ENCODE results near the gene VPS51. TPM values are rescaled to one million over a fixed set of nuclear protein-coding genes. Genes with fewer than 3 reads are reported as not detected.

VPS51 gene
- total RNA-seq, 4 donors from 2014 or later = 193 to 544 (median 439) TPM

DNA sequence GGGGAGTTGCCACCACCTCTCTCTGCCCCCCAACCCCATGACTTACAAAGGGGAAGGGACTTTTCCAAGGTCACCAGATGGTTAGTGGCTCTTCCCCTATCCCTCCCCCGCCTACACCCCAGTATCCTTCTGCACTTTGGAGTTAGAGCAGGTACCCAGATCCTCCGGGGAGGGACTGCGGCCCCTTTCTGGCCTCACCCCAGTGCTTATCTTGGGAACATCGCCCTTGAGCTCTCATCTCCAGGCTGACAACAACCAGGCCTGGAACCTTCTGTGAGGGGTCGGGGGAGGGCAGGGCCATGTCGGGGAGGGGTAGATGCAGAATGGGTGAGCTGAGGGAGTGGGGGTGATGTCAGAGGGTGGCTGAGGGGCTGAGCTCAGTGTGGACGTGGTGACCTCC lies 30.2 kb upstream of the VPS51 start:
- 78 to 83% methylated on average over 7 of the region's 7 CpGs for WGBS, 2 donors
- DNase-seq (ENCODE audit: low spot score in 2 of 2) = no peak
- Histone ChIP-seq H3K4me3 (no peak overlapping the region), H3K27ac (no peak overlapping the region), H3K9me3 (peaks cover 0 to 3% (median 0%) of the 10 kb centered on the region in 4 donors), H3K36me3 (no peaks in the 10 kb centered on the region), H3K4me1 (no peaks in the 10 kb centered on the region), H3K27me3 (no peaks in the 10 kb centered on the region)
- TF ChIP-seq, protein P1, sequence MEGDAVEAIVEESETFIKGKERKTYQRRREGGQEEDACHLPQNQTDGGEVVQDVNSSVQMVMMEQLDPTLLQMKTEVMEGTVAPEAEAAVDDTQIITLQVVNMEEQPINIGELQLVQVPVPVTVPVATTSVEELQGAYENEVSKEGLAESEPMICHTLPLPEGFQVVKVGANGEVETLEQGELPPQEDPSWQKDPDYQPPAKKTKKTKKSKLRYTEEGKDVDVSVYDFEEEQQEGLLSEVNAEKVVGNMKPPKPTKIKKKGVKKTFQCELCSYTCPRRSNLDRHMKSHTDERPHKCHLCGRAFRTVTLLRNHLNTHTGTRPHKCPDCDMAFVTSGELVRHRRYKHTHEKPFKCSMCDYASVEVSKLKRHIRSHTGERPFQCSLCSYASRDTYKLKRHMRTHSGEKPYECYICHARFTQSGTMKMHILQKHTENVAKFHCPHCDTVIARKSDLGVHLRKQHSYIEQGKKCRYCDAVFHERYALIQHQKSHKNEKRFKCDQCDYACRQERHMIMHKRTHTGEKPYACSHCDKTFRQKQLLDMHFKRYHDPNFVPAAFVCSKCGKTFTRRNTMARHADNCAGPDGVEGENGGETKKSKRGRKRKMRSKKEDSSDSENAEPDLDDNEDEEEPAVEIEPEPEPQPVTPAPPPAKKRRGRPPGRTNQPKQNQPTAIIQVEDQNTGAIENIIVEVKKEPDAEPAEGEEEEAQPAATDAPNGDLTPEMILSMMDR (IDR thresholded peaks at IDR 0.05) = no peak
- TF ChIP-seq EP300 (IDR thresholded peaks at IDR 0.05) (no peak), POLR2A (IDR thresholded peaks at IDR 0.05) (no peak)

DNA sequence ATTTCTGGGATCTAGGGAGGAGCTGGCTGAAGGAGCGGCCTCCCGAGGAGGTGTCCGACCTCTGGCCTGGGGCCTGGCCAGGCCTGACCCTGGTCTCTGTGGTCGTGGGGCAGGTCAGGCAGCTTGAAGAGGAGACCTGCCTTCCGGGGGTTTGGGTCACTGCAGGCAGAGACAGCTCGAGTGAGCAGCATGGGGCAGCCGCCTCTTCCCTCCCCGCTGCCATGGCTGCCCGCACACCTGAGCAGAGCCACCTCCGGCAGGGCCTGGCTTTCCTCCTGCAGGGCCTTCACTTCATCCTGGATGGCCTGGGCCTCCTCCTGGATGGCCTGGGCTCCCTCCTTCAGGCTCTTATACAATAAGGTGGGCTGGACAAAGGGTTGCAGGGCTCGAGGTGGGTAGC lies 29.7 kb upstream of the VPS51 start:
- no peaks in the 10 kb centered on the region for H3K36me3 ChIP-seq
- H3K27ac ChIP-seq = no peak overlapping the region
- H3K4me1 ChIP-seq = no peaks in the 10 kb centered on the region
- DNase-seq (ENCODE audit: low spot score in 2 of 2) = no peak
- 11 to 71% methylated on average over 1 to 10 of the region's 11 CpGs for WGBS, 2 donors
- no peaks in the 10 kb centered on the region for H3K9me3 ChIP-seq
- no peak overlapping the region for H3K4me3 ChIP-seq
- TF ChIP-seq, protein P1 (IDR thresholded peaks at IDR 0.05) = no peak
- no peak for TF ChIP-seq EP300 (IDR thresholded peaks at IDR 0.05)
- TF ChIP-seq POLR2A (IDR thresholded peaks at IDR 0.05) = no peak
- H3K27me3 ChIP-seq = no peaks in the 10 kb centered on the region

DNA sequence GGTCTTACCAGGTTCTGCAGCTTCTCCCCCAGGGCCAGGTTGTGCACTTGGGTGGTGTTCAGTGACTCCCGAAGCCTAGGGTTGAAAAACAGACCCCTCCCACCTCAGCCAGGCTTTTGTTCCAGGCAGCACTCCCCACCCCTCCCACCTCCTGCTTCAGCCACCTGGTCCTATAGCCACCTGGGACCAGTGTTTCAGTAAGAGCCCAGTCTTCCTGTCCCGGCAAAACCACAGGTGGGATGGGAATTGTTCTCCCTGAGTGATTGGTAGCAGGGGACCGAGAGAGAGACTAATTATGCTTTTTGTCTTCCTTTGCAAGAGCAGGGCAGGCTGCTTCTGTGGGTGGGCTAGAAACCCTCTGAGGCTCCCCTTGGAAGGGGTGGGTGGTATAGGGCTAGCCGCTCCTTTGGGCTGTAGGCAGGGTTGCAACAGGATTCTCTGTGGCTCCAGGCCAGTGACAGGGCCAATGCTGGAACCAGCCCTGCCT lies 29.2 kb upstream of the VPS51 start:
- 48 to 54% methylated on average over 3 to 4 of the region's 4 CpGs for WGBS, 2 donors
- TF ChIP-seq, protein P1 (IDR thresholded peaks at IDR 0.05) = no peak
- TF ChIP-seq POLR2A (IDR thresholded peaks at IDR 0.05) = no peak
- TF ChIP-seq EP300 (IDR thresholded peaks at IDR 0.05) = no peak
- H3K4me3 ChIP-seq = no peak overlapping the region
- H3K36me3 ChIP-seq = no peaks in the 10 kb centered on the region
- DNase-seq (ENCODE audit: low spot score in 2 of 2) = no peak
- no peak overlapping the region for H3K27ac ChIP-seq
- H3K4me1 ChIP-seq = no peaks in the 10 kb centered on the region
- H3K9me3 ChIP-seq = no peaks in the 10 kb centered on the region
- no peaks in the 10 kb centered on the region for H3K27me3 ChIP-seq

DNA sequence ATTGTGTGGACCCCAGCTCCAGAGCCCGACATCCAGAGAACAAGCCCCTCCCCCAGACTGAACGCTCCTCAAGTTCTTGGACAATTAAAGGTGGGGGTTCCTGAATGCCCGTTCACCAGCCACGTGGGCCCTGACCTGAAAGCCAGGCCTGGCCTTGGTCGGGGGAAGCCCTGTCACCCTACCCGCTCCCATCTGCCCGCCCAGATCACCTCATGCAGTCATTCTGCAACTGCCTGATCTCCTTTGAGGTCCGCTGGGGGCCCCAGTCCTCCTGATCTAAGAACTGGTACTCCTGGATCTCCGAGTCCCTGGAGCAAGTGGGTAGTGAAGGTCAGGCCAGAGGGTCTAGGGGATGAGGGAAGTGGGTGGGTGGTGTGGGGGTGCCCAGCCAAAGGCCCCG lies 28.6 kb upstream of the VPS51 start:
- H3K27ac ChIP-seq = no peak overlapping the region
- H3K9me3 ChIP-seq = no peaks in the 10 kb centered on the region
- no peak for DNase-seq (ENCODE audit: low spot score in 2 of 2)
- no peaks in the 10 kb centered on the region for H3K36me3 ChIP-seq
- no peak overlapping the region for H3K4me3 ChIP-seq
- no peaks in the 10 kb centered on the region for H3K27me3 ChIP-seq
- 71 to 76% methylated on average over 8 to 9 of the region's 10 CpGs for WGBS, 2 donors
- TF ChIP-seq POLR2A (IDR thresholded peaks at IDR 0.05) (no peak), EP300 (IDR thresholded peaks at IDR 0.05) (no peak)
- TF ChIP-seq, protein P1 (IDR thresholded peaks at IDR 0.05) = no peak
- H3K4me1 ChIP-seq = no peaks in the 10 kb centered on the region

DNA sequence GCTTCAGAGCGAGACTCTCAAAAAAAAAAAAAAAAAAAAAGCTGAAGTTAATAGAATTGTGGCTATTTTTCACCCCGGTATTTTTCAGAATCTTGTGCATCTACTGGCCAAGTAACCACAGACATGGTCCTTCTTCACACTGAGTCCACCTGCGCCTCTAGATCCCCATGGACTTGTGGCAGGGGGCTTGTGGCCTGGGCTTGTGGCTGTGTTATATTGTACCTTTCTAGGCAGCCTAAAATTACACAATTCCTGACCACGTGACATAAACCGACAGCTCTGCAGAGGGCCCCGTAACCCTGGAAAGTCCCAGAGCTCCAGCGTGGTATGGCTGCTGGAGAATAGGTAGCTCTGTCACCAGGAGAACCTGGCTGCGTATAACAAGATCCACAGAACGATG lies 26.8 kb upstream of the VPS51 start:
- Histone ChIP-seq H3K27me3 (no peaks in the 10 kb centered on the region), H3K9me3 (no peaks in the 10 kb centered on the region), H3K27ac (no peak overlapping the region), H3K4me1 (no peaks in the 10 kb centered on the region), H3K36me3 (no peaks in the 10 kb centered on the region), H3K4me3 (no peak overlapping the region)
- DNase-seq (ENCODE audit: low spot score in 2 of 2) = no peak
- TF ChIP-seq, protein P1 (IDR thresholded peaks at IDR 0.05) = no peak
- TF ChIP-seq EP300 (IDR thresholded peaks at IDR 0.05) = no peak
- no peak for TF ChIP-seq POLR2A (IDR thresholded peaks at IDR 0.05)
- WGBS, 2 donors = 64 to 68% methylated on average over 9 of the region's 9 CpGs

Measured in tibial nerve (tissue), 4 donors.